Right ventricle myocardium inferior (tissue), 1 donor: ENCODE measurements around the gene LRRIQ4. TPM values are rescaled to one million over a fixed set of nuclear protein-coding genes. Genes with fewer than 3 reads are reported as not detected.
A peak's percentile ranks its signal among the peaks of the same experiment; 100 is the strongest.

Experiments
- ATAC-seq: fragments of 200-7000 bp; cut with Tn5 transposase; one replicate; pipeline ENCODE4 v1.9.1; 2020; ENCODE audit warnings: mild to moderate bottlenecking, moderate library complexity
- DNase-seq: peaks from one replicate; pipeline ENCODE4 v3.0.0; 2021; ENCODE audit errors: missing footprints
- intact Hi-C: fragments of 100-400 bp; cut with DNase I; formaldehyde crosslinking; loops from one replicate; pipeline ENCODE4 v1.11.0; 2022
- total RNA-seq: library from RNA; stranded (reverse); fragmentation: NEBNext Ultra II Directional; extraction: Animal tissue kit (Norgen Biotek cat#: 25700); gene quantifications from one replicate; pipeline ENCODE4 v1.2.1, GENCODE V29; 2021
- donor health status: DM: no; HTN: yes; CAD: no; lungs with severe emphysema.

Gene LRRIQ4
- total RNA-seq, 1 donor from 2014 or later: not detected

DNA sequence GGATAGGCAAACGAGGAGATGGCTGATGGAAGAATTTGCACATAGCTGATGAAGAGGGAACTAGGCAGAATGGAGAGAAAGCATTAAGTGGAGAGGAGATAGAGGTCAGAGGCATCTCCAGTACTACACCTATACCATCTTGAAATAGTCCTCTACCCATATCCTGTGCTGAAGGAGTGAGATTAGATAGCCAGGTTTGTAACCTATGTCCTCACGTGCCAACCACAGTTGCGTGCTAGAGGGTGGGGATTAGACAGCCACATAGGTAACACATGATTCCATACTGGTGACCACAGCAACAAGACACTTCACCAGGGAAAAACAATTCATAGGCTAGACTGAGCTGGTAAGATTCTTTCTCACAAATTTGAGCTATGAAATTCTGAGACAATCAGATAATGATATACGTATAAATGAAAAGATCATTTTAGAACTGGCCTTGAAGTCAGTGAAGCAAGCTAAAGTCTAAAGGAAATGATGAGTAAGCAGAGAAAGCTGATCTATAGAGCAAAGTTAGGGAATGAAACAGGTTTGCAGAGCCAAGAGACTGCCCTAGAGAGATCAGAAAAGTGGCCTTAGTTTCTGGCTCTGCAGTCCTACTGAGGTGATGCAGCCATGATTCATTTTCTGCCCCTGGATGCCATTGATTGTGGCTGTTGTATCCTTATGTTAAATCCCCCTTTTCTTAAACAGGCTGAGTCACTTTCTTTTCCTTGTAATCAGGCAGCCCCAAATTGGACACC is 21.8 kb upstream of the LRRIQ4 start:
- intact Hi-C loops: no loop called here
- ATAC-seq (no peak), DNase-seq (no peak)

DNA sequence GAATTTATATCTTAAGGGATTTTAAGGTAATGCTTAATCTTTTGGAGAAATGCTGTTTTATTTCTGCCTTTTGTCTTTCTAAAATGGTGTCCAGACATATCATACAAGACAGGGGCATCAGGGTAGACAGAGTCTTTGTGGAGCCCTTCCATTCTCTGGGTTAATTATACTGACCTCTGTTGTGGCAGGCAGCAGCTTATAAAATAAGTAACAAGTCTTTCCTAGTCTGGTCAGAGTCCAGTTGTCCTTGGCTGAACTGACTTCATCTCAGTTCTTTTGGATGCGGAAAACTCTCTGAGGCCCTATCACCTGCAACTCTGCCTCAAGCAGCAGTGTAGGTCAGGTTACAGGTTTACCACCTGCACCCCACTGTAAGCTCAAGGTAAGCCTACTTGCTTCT is 20.3 kb upstream of the LRRIQ4 start:
- no peak for DNase-seq
- intact Hi-C loops: no loop called here
- ATAC-seq: no peak

DNA sequence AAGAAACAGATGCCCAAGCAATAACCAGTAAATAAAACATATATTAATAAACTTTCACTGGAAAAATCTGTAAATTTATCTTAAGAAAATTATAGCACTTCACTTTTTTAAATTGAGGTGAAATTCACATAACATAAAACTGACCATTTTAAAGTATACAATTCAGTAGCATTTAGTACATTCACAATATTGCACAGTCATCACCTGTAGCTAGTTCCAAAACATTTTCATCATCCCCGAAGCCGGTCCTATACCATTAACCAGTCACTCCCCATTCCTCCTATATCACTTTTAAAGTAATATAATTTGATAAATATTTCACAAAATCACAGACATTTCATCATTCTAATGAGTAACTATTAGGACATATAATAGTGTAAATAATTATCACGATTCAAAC is 8.0 kb upstream of the LRRIQ4 start:
- DNase-seq (no peak), ATAC-seq (no peak)
- intact Hi-C loops: no loop called here

DNA sequence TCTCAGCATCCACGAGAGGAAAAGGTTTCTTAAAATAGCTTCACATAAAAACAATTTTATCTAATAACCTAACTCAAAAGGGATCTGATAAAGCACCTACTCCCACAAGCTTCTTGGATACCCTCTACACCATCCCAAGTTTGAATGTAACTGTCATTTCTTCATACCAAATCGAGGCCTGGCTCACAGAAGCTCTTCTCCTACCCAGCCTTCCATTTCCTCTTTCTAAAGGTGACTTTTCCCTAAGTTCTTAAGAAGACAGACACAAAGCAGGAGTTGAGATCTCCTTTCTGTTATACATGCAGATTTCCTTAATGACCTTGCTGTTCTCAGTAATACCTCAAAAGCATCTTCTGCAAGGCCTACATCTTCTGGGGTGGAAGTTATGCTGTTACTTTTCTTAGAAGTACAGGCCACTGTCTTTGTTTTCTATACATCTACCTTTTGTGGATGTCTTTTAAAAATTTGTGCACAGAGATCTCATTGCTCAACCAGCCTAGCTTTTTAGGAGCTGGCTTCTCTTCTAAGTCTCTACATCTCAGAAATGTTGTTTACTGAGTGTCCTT is 3.4 kb upstream of the LRRIQ4 start:
- intact Hi-C loops: no loop called here

DNA sequence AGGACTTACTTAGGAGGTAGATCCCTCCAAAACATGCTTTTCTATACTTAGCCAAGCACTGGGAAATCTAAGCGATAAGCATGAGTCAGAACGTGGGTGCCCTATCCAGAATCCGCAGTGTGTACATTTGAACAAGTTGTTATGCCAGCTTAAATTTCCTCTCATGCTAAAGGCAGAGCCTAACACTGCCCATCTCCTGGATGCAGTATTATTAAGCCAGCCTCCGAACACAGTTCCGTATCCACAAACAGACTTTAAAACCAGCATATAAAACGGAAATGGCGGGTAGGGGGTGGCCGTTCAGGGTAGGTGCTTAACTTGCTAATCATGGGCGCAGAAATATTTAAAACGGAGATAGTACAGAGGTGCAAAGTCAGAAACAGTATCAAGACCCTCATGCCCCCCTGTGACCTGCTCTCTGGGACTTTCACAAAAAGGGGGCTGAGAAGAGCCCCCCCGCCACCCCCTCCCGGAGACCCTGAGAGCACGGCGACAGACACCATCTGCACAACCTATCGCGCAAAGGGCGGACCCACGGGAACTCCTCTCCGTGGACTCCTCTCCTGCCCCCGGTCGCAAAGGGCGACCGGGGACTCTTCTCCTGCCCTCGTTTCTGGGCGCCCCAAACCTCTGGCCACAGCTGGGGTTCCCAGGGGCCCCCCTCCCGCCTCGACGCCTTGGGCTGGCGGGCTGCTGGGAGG is 889 bp upstream of the LRRIQ4 start:
- ATAC-seq: peak; percentile 53
- no peak for DNase-seq
- intact Hi-C loops: no loop called here

More for the DNA sequence above, 3.4 kb upstream of the LRRIQ4 start:
- no peak for DNase-seq
- no peak for ATAC-seq

DNA sequence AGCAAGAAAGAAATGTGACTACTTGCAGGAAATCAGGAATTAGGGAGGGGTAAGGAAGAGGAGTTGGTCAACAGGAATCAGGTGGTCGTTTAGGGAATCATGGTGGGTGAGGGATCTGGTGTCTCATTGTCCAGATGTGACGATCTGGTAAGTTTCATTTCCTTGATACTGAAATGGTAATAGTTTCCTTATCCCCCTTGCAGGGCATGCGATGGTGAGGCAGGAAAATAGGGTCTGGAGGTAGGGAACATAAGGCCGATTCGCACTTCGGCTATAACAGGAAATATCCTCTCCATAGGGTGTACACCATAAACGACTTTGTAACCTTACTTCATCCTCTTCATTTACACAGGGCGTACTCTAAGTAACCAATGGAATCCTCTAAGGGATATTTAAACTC is 608 bp downstream of the LRRIQ4 start:
- DNase-seq (no peak), ATAC-seq (no peak)
- intact Hi-C loops: no loop called here

DNA sequence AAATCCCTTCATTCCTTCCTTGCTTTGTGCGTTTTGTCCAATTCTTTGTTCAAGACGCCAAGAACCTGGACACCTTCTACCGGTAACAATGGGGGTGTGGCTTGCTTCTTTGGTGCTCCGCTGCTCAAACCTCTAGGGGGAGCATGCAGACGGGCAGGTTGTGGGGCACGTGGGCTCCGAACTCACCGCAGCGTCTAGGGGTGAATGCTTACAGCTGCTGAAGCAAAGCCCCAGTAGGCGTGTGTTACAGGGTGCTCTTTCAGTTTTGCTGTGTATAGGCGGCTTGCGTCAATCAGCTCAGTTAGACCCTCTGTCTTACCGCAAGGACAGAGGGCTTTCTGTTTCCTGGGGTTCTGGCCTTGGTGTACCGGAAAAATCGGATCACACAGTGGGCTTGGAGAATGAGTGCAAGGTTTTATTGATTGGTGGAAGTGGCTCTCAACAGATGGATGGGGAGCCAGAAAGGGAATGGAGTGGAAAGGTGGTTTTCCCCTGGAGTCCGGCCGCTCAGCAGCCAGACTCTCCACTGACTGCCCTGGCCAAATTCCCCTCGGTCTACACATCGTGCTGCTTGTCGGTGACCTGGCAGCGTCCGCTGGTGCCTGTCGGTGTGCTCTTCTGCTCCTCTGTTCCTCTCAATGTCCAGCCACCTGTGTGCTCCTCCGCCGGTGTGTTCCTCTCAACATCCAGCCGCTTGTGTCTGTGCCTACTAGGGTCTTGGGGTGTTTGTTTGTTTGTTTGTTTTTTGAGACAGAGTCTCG is 1.3 kb downstream of the LRRIQ4 start:
- DNase-seq: no peak
- intact Hi-C loops: no loop called here

DNA sequence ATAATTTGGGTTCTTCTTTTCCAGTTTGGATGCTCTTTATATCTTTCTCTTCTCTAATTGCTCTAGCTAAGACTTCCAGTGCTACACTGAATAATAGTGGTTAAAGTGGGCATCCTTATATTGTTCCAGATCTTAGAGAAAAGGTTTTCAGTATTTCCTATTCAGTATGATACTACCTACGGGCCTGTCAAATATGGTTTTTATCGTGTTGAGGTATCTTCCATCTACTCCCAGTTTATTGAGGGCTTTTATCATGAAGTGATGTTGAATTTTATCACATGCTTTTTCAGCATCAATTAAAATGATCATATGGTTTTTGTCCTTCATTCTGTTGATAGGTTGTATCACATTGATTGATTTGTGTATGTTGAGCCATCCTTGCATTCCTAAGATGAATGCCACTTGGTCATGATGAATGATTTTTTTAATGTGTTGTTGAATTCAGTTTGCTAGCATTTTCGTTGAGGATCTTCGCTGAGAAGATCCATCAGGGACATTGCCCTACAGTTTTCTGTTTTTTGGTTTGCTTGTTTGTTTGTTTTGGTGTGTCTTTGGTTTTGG is 3.0 kb downstream of the LRRIQ4 start:
- intact Hi-C loops: no loop called here
- DNase-seq: no peak
- ATAC-seq: no peak

More for the DNA sequence above, 1.3 kb downstream of the LRRIQ4 start:
- ATAC-seq: no peak

DNA sequence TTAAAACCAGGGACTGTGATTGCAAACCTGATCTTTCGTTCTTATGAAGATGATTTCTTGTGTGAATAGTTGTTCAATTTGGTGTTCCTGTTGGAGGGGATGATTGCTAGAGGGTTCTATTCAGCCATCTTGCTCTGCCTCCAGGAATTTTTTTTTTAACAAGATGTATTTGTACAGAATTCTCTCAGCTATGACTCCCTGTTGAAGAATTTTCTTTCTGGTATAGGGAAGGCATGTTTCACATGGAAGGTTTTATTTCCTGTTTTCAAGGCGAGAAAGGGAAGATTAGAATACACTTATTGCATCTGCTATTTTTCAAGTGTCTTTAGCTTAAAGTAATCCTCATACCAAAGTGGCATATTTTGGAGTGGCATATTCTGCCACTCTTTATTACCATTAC is 5.6 kb downstream of the LRRIQ4 start:
- ATAC-seq (no peak), DNase-seq (no peak)
- intact Hi-C loops: no loop called here

DNA sequence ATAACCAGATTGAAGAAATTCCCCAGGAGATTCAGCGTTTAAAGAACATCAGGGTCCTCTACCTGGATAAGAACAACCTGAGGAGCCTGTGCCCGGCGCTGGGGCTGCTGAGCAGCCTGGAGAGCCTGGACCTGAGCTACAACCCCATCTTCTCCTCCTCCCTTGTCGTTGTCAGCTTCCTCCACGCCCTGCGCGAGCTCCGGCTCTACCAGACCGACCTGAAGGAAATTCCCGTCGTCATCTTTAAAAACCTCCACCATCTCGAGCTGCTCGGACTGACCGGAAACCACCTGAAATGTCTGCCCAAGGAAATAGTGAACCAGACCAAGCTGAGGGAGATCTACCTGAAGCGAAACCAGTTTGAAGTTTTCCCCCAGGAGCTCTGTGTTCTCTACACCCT is 9.4 kb downstream of the LRRIQ4 start:
- ATAC-seq (no peak), DNase-seq (no peak)
- intact Hi-C loops: no loop called here

DNA sequence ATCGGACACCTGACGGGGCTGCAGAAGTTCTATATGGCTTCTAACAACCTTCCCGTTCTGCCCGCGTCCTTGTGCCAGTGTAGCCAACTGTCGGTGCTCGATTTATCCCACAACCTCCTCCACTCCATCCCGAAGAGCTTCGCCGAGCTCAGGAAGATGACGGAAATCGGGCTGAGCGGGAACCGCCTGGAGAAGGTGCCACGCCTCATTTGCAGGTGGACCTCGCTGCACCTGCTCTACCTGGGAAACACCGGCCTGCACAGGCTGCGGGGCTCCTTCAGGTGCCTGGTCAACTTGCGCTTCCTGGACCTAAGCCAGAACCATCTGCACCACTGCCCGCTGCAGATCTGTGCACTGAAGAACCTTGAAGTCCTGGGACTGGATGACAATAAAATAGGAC is 9.9 kb downstream of the LRRIQ4 start:
- intact Hi-C loops: no loop called here
- no peak for ATAC-seq
- no peak for DNase-seq

DNA sequence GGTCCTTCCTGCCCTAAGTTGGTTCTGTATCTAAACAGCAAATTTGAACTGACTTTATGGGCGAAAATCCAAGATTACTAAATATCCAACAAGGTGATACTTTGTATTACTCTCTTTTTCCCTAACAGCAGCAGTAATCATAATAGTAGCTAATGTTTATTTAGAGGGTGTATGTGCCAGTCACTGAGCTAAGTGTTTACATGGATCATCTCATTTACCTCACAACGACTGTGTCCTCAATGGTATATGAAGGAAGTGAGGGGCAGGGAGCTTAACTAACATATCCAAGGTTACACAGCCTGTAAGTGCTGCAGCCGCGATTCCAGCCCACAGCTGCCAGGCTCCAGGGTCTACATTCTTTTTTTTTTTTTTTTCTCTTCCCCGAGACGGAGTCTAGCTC is 10.3 kb downstream of the LRRIQ4 start:
- no peak for ATAC-seq
- intact Hi-C loops: no loop called here
- no peak for DNase-seq

DNA sequence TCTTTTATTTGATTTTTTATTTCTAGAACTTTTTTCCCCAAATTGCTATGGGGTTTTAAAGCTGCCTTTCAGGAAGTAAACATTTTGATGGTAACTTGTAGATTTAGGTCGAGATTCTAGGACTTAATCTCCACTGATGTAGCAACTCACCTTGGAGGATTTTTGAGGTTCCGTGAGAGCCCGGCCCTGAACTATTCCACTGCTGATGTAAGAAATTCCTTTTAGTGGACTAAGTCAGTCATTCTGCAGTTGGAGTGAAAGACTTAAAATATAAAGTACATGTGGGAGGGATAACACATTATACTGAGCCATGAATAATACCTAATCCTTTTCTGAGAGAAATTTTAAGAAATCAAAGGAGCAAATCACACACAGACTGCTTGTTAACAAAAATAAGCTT is 12.6 kb downstream of the LRRIQ4 start:
- ATAC-seq (no peak), DNase-seq (no peak)
- intact Hi-C loops: no loop called here

DNA sequence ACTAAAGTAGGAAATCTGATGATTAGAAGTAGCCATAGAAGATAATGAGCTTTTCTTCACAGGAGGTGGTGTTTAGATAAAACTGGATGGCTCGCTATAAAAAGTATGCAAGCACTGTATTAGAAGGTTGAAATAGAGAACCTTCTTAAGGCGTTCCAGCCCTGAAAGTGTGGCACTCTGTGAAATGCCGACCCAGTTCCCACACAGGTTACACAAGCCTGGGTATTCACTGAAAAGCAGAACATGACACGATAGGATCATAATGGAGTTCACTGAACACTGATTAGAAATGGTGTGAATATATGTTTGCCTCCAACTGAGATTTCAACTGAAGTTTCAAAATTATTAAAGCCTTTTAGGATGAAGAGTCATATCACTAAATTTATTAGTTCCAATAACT is 15.0 kb downstream of the LRRIQ4 start:
- intact Hi-C loops: no loop called here
- ATAC-seq (no peak), DNase-seq (no peak)

DNA sequence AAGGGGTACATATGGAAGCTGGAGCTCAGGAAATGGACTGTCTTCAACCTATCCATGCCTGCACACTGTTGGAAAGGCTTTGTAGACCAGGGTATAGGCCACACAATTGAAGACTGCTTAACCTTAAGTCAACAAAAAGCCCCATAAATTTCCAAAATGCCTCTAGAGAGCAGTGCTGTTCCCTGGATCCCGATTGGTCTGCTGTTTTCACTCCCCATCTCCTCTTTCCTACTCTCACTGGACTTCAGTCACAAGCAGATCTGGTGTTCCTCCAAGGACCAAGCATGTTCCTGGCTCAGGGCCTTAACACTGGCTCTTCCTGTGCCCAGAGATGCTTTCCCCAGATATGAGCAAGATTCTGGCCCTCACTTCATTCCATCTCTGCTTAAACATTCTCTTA is 22.9 kb downstream of the LRRIQ4 start:
- DNase-seq: no peak
- intact Hi-C loops: no loop called here
- ATAC-seq: no peak

DNA sequence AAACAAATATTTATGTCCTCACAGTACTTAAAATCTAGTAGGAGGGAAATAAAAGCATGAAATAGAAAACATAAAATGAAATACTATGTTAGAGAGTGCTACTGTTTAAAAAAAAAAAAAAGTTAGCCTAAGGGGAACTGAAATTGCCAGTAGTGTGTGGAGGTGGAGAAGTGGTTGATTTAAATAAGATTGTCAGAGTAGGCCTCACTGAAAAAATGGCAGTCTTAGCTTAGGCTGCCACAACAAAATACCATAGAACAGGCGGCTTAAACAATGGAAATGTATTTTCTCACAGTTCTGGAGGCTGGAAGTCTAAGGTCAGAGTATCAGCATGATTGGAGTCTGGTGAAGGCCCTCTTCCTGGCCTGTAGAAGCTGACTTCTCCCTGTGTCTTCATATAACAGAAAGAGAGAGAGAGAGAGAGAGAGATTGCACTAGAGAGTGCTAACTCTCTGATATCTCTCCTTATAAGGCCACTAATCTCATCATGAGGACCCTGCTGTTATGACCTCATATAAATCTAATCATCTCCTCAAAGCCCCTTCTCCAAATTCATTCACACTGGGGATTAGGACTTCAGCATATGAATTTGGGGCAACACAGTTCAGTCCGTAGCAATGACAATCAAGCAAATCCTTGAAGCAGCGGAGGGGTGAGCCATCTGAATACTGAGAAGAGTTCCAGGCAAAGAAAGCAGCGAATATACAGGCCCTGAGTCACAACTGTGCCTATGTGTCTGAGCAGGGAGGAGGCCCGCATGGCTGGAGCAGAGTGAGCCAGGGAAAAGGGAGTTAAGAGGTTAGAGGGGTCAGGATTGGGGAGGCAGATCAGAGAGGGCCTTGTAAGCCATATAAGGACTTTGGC is 23.6 kb downstream of the LRRIQ4 start:
- DNase-seq (no peak), ATAC-seq (no peak)
- intact Hi-C loops: no loop called here

DNA sequence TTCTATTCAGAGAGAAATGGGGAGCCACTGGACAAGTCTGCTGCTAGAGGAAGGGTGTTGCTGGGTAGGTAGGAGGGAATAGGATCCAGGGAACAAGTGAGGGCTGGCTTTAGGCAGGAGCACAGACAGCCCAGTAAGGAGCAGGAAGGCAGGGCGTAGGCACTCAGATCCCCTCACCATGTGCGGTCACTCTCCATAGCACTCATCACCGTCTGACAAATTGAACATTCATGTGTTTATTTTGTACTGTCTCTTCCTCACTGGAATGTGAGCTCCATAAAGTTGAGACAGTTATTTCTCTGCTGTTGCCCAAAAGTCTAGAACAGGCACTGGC is 24.2 kb downstream of the LRRIQ4 start:
- intact Hi-C loops: no loop called here
- ATAC-seq: no peak
- DNase-seq: no peak

DNA sequence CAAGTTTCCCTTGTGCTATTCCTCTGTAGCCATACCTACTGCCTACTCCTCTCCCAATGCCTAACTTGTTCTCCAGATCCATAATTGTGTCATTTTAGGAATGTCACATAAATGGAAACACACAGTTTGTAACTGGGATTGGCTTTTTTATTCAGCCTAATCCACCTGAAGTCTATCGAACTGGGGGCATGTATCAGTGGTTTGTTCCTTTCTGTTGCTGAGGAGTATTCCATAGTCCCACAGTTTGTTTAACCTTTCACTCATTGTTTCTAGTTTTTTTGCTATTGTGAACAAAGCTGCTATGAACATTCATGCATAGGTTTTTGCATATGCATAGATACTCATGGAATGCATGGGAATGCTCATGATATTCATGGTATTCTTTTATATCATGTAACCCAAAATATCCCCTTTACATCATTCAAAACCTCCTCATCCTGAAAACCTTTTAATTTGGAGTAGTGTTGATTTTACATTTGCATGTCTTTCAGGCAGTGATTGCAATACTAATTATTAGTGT is 25.9 kb downstream of the LRRIQ4 start:
- ATAC-seq (no peak), DNase-seq (no peak)
- intact Hi-C loops: no loop called here
